Measurements from ENCODE around the gene MS4A3. TPM values are rescaled to one million over a fixed set of nuclear protein-coding genes. Genes with fewer than 3 reads are reported as not detected.

Gene MS4A3
- total and polyA plus RNA-seq, 2 of the 4 experiments (the other 2 are of a cell fraction), result not detected

GRCh38 chr11:60029015-60029632 is 27.3 kb upstream of the MS4A3 start:
- Histone ChIP-seq H3K27me3 (ENCODE audit: control insufficient read depth, insufficient read depth, low read length) (no peaks in the 10 kb centered on the region), H3K27ac (ENCODE audit: insufficient read depth, low read length) (no peak overlapping the region), H3K9me3 (ENCODE audit: control insufficient read depth, insufficient read depth, low read length) (peaks cover 3% of the 10 kb centered on the region), H2BK120ac (ENCODE audit: low read depth, low read length) (no peak overlapping the region), H3K56ac (ENCODE audit: extremely low read depth, insufficient read depth, low read length) (no peak overlapping the region), H4K5ac (ENCODE audit: low read depth, low read length) (no peak overlapping the region), H2AFZ (replicated peaks; ENCODE audit: low read length, poor library complexity) (no peak overlapping the region), H3K4ac (ENCODE audit: low read depth, low read length) (no peak overlapping the region), H3K4me3 (ENCODE audit: insufficient read depth, low read depth, low read length) (no peak overlapping the region), H2AK9ac (replicated peaks; ENCODE audit: low read depth, low read length, poor library complexity) (no peak overlapping the region), H3K9ac (ENCODE audit: low read depth, low read length) (no peak overlapping the region), H4K91ac (ENCODE audit: insufficient read depth, low read depth, low read length) (no peak overlapping the region), H4K20me1 (ENCODE audit: insufficient read depth, low read length) (no peaks in the 10 kb centered on the region), H2BK5ac (ENCODE audit: low read depth, low read length, poor library complexity, severe bottlenecking) (no peak overlapping the region), H3K4me1 (ENCODE audit: control insufficient read depth, insufficient read depth, low read length) (no peaks in the 10 kb centered on the region), H2BK20ac (ENCODE audit: low read depth, low read length) (no peak overlapping the region), H3K4me2 (ENCODE audit: low read depth, low read length) (no peak overlapping the region), H3K79me1 (ENCODE audit: low read depth in 1 of 2, low read length in 2 of 2) (no peaks in the 10 kb centered on the region), H2AK5ac (ENCODE audit: low read depth, low read length) (no peak overlapping the region), H3K14ac (replicated peaks; ENCODE audit: low read depth, low read length) (no peak overlapping the region), H3K23ac (ENCODE audit: low read depth, low read length) (no peak overlapping the region), H3K18ac (ENCODE audit: low read depth, low read length) (no peak overlapping the region), H4K8ac (ENCODE audit: low read depth in 2 of 2, low read length in 2 of 2) (no peak overlapping the region), H3K36me3 (ENCODE audit: control insufficient read depth, insufficient read depth, low read length) (no peaks in the 10 kb centered on the region), H3K9me1 (ENCODE audit: insufficient read depth, low read length) (no peaks in the 10 kb centered on the region), H2BK15ac (ENCODE audit: low read depth, low read length) (no peak overlapping the region)
- ChIA-PET CTCF (no interaction called here), POLR2A (ENCODE audit: unreplicated experiment) (no interaction called here)
- DNase-seq (no peak), ATAC-seq (ENCODE audit: low read depth) (no peak)
- dilution Hi-C loops (cut with HindIII; ENCODE audit: low sequenced_read_pairs, unreplicated experiment) (no loop called here), in situ Hi-C loops (cut with MboI; ENCODE audit: low sequenced_read_pairs) (no loop called here), intact Hi-C loops (cut with micrococcal nuclease) (no loop called here)
- TF ChIP-seq SMC3 (IDR thresholded peaks at IDR 0.05; ENCODE audit: low read depth, low read length) (no peak), RCOR1 (IDR thresholded peaks at IDR 0.05; ENCODE audit: insufficient replicate concordance, low read length) (no peak), NFE2L2 (IDR thresholded peaks at IDR 0.05; ENCODE audit: low read depth, low read length) (no peak), USF2 (IDR thresholded peaks at IDR 0.05; ENCODE audit: low read depth, low read length) (no peak), MXI1 (IDR thresholded peaks at IDR 0.05; ENCODE audit: borderline replicate concordance, low read depth, low read length) (no peak), MAFK (IDR thresholded peaks at IDR 0.05; ENCODE audit: low read depth, low read length) (no peak), BHLHE40 (IDR thresholded peaks at IDR 0.05; ENCODE audit: low read depth, low read length) (no peak), MAZ (IDR thresholded peaks at IDR 0.05; ENCODE audit: borderline replicate concordance, low read depth, low read length) (no peak), RAD21 (IDR thresholded peaks at IDR 0.05; ENCODE audit: low read length) (no peak), POLR2A (IDR thresholded peaks at IDR 0.05; ENCODE audit: low read depth, low read length) (no peak), CHD1 (IDR thresholded peaks at IDR 0.05; ENCODE audit: low read depth, low read length) (no peak), FOS (IDR thresholded peaks at IDR 0.05; ENCODE audit: low read depth, low read length) (no peak), RFX5 (IDR thresholded peaks at IDR 0.05; ENCODE audit: low read depth, low read length) (no peak)
- TF ChIP-seq, protein P1, sequence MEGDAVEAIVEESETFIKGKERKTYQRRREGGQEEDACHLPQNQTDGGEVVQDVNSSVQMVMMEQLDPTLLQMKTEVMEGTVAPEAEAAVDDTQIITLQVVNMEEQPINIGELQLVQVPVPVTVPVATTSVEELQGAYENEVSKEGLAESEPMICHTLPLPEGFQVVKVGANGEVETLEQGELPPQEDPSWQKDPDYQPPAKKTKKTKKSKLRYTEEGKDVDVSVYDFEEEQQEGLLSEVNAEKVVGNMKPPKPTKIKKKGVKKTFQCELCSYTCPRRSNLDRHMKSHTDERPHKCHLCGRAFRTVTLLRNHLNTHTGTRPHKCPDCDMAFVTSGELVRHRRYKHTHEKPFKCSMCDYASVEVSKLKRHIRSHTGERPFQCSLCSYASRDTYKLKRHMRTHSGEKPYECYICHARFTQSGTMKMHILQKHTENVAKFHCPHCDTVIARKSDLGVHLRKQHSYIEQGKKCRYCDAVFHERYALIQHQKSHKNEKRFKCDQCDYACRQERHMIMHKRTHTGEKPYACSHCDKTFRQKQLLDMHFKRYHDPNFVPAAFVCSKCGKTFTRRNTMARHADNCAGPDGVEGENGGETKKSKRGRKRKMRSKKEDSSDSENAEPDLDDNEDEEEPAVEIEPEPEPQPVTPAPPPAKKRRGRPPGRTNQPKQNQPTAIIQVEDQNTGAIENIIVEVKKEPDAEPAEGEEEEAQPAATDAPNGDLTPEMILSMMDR (conservative IDR thresholded peaks at IDR 0.05; ENCODE audit: low read depth, low read length), result no peak
- no TSS peak for BruUV-seq (replicated peaks)
- no CpG with 5 or more reads among the region's 3 CpGs for WGBS, 2 experiments (ENCODE audit: extremely low coverage in 2 of 2, insufficient read length in 1 of 2)
